DND-41 (cell line): ENCODE results near the gene OR2T3.
"Not testable (repeated sequence)": the region's sequence is repeated elsewhere in the genome, so short reads cannot be mapped to it uniquely, and the experiment has no call there.

Source experiments
- ATAC-seq: fragments of 200-7000 bp; cut with Tn5 transposase; 3 replicates; pipeline ENCODE4 v1.9.1; 2021; ENCODE audit warnings: low read depth; ENCODE audit not compliant: insufficient read depth
- DNase-seq: peaks from one replicate; pipeline ENCODE4 v3.0.0-alpha.2; 2020
- H2AFZ ChIP-seq: 2 replicates; pipeline ENCODE4 v1.6.0; 2012; ENCODE audit warnings: low read depth, low read length
- H3K27ac ChIP-seq: 2 replicates; pipeline ENCODE4 v1.5.1; 2012; ENCODE audit warnings: low read length, inconsistent platforms
- H3K27me3 ChIP-seq: fragments of 200-600 bp; sonication (generic); 2 replicates; pipeline ENCODE4 v1.6.0; 2012; ENCODE audit warnings: low read length, mild to moderate bottlenecking, inconsistent platforms; ENCODE audit not compliant: insufficient read depth, poor library complexity
- H3K36me3 ChIP-seq: 2 replicates; pipeline ENCODE4 v1.5.1; 2012; ENCODE audit warnings: low read length, inconsistent platforms; ENCODE audit not compliant: insufficient read depth
- H3K4me1 ChIP-seq: 2 replicates; pipeline ENCODE4 v1.5.1; 2012; ENCODE audit warnings: mild to moderate bottlenecking, low read length; ENCODE audit not compliant: insufficient read depth
- H3K4me2 ChIP-seq: 2 replicates; pipeline ENCODE4 v1.6.0; 2012; ENCODE audit warnings: mild to moderate bottlenecking, moderate library complexity, low read length, inconsistent platforms; ENCODE audit not compliant: insufficient read depth
- H3K4me3 ChIP-seq, 2 experiments: fragments of 200-600 bp in 1 of 2; shearing (Covaris generic) in 1 of 2; 2 replicates each; pipeline ENCODE4 v1.5.1; 2012 to 2016; ENCODE audit warnings: inconsistent platforms in 2 of 2, low read length in 2 of 2, mild to moderate bottlenecking in 2 of 2, low read depth in 1 of 2, moderate library complexity in 1 of 2
- H3K79me2 ChIP-seq: 2 replicates; pipeline ENCODE4 v1.6.0; 2012; ENCODE audit warnings: low read length, inconsistent platforms; ENCODE audit not compliant: insufficient read depth
- H3K9ac ChIP-seq: 2 replicates; pipeline ENCODE4 v1.6.0; 2012; ENCODE audit warnings: low read depth, mild to moderate bottlenecking, inconsistent platforms, low read length, moderate library complexity
- H3K9me3 ChIP-seq: 2 replicates; pipeline ENCODE4 v1.5.1; 2012; ENCODE audit warnings: low read length, moderate library complexity, mild to moderate bottlenecking, inconsistent platforms; ENCODE audit not compliant: insufficient read depth, severe bottlenecking
- H4K20me1 ChIP-seq: 2 replicates; pipeline ENCODE4 v1.6.0; 2012; ENCODE audit warnings: low read length; ENCODE audit not compliant: insufficient read depth

Gene OR2T3

GRCh38 chr1:248473051-248473450, at the start of gene OR2T3:
OR2T3 (plus strand) TSS chr1:248473351; CDS start chr1:248473351, 0 bp downstream.
- ATAC-seq, H3K4me2 ChIP-seq, H3K79me2 ChIP-seq, H3K36me3 ChIP-seq, H3K27me3 ChIP-seq, H3K4me1 ChIP-seq, DNase-seq, H4K20me1 ChIP-seq, H3K4me3 ChIP-seq, H3K9me3 ChIP-seq, H2AFZ ChIP-seq, H3K27ac ChIP-seq, H3K9ac ChIP-seq: not testable (repeated sequence)

- H3K27me3 ChIP-seq, H3K4me2 ChIP-seq, ATAC-seq, H3K36me3 ChIP-seq, H4K20me1 ChIP-seq, H3K27ac ChIP-seq, H3K4me3 ChIP-seq, H3K9ac ChIP-seq, H2AFZ ChIP-seq, H3K4me1 ChIP-seq, DNase-seq, H3K79me2 ChIP-seq, H3K9me3 ChIP-seq: not testable (repeated sequence)
Observed at GRCh38 chr1:248427526-248428191, 45.5 kb upstream of the OR2T3 start.

GRCh38 chr1:248428192-248428533, 45.0 kb upstream of the OR2T3 start:
- H3K4me1 ChIP-seq, H3K4me2 ChIP-seq, H2AFZ ChIP-seq, DNase-seq, H3K4me3 ChIP-seq, H3K79me2 ChIP-seq, H3K9ac ChIP-seq, H4K20me1 ChIP-seq, H3K9me3 ChIP-seq, H3K27me3 ChIP-seq, H3K36me3 ChIP-seq, ATAC-seq, H3K27ac ChIP-seq: not testable (repeated sequence)

- not testable (repeated sequence) for H3K4me2 ChIP-seq, H3K27me3 ChIP-seq
Observed at GRCh38 chr1:248431683-248432082, 41.5 kb upstream of the OR2T3 start.

GRCh38 chr1:248432201-248432600, 41.0 kb upstream of the OR2T3 start:
- DNase-seq, H3K36me3 ChIP-seq, H3K4me1 ChIP-seq, H3K4me2 ChIP-seq, H3K9ac ChIP-seq, H2AFZ ChIP-seq, ATAC-seq, H3K27ac ChIP-seq, H3K4me3 ChIP-seq, H3K27me3 ChIP-seq, H3K79me2 ChIP-seq, H4K20me1 ChIP-seq, H3K9me3 ChIP-seq: not testable (repeated sequence)

More at GRCh38 chr1:248431683-248432082, 41.5 kb upstream of the OR2T3 start:
- H3K79me2 ChIP-seq, H3K9me3 ChIP-seq, H2AFZ ChIP-seq, DNase-seq, H3K4me1 ChIP-seq, H3K4me3 ChIP-seq, H3K9ac ChIP-seq, H4K20me1 ChIP-seq, H3K36me3 ChIP-seq, ATAC-seq, H3K27ac ChIP-seq: not testable (repeated sequence)

- not testable (repeated sequence) for H3K4me2 ChIP-seq, H4K20me1 ChIP-seq, H3K9me3 ChIP-seq, H2AFZ ChIP-seq, H3K36me3 ChIP-seq, DNase-seq, H3K79me2 ChIP-seq, H3K4me1 ChIP-seq, H3K27ac ChIP-seq, H3K4me3 ChIP-seq, ATAC-seq, H3K9ac ChIP-seq, H3K27me3 ChIP-seq
Observed at GRCh38 chr1:248433811-248434415, 39.2 kb upstream of the OR2T3 start.

- not testable (repeated sequence) for H4K20me1 ChIP-seq, DNase-seq, H3K79me2 ChIP-seq, H3K4me1 ChIP-seq, H2AFZ ChIP-seq, H3K9ac ChIP-seq, H3K9me3 ChIP-seq, H3K4me2 ChIP-seq, H3K36me3 ChIP-seq, H3K4me3 ChIP-seq, ATAC-seq, H3K27ac ChIP-seq, H3K27me3 ChIP-seq
Observed at GRCh38 chr1:248434913-248435312, 38.2 kb upstream of the OR2T3 start.

- H3K4me3 ChIP-seq, ATAC-seq, H3K36me3 ChIP-seq, H3K4me1 ChIP-seq, H3K4me2 ChIP-seq, H3K27ac ChIP-seq, H2AFZ ChIP-seq, H3K9ac ChIP-seq, H3K9me3 ChIP-seq, H4K20me1 ChIP-seq, H3K27me3 ChIP-seq, DNase-seq, H3K79me2 ChIP-seq: not testable (repeated sequence)
Observed at GRCh38 chr1:248436303-248436702, 36.8 kb upstream of the OR2T3 start.
